ENCODE results near the gene ISG15.
"Not testable (repeated sequence)": the region's sequence is repeated elsewhere in the genome, so short reads cannot be mapped to it uniquely, and the experiment has no call there.

The ISG15 gene

DNA sequence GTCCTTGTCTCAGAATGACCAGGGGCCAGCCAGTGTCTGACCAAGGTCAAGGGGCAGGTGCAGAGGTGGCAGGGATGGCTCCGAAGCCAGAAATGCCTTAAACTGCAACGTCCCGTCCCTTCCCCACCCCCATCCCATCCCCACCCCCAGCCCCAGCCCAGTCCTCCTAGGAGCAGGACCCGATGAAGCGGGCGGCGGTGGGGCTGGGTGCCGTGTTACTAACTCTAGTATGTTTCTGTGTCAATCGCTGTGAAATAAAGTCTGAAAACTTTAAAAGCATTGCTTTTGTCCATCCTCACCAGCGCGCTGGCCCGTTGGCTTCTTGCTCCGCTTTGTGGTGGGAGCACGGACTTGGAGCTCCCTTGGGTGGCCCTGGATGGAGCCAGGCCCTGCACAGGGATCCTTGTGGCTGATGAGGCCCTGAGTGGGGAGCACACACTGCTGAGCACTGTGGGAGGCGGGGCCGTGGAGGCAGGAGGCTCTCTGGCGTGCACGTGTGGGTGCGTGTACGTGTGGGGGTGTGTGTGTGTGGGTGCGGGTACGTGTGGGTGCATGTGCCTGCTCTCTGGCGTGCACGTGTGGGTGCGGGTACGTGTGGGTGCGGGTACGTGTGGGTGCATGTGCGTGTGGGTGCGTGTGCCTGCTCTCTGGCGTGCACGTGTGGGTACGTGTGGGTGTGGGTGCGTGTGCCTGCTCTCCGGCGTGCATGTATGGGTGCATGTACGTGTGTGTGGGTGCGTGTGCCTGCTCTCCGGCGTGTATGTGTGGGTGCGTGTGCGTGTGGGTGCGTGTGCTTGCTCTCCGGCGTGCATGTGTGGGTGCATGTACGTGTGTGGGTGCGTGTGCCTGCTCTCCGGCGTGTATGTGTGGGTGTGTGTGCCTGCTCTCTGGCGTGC, 42.8 kb downstream of the ISG15 start:
- TF ChIP-seq, protein P1, sequence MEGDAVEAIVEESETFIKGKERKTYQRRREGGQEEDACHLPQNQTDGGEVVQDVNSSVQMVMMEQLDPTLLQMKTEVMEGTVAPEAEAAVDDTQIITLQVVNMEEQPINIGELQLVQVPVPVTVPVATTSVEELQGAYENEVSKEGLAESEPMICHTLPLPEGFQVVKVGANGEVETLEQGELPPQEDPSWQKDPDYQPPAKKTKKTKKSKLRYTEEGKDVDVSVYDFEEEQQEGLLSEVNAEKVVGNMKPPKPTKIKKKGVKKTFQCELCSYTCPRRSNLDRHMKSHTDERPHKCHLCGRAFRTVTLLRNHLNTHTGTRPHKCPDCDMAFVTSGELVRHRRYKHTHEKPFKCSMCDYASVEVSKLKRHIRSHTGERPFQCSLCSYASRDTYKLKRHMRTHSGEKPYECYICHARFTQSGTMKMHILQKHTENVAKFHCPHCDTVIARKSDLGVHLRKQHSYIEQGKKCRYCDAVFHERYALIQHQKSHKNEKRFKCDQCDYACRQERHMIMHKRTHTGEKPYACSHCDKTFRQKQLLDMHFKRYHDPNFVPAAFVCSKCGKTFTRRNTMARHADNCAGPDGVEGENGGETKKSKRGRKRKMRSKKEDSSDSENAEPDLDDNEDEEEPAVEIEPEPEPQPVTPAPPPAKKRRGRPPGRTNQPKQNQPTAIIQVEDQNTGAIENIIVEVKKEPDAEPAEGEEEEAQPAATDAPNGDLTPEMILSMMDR (IDR thresholded peaks at IDR 0.05; ENCODE audit: insufficient read depth, low read length, poor library complexity, severe bottlenecking): no peak
- H3K36me3 ChIP-seq (ENCODE audit: control insufficient read depth, insufficient read depth, low read length): peaks cover 3% of the 10 kb centered on the region
- H3K27me3 ChIP-seq (replicated peaks; ENCODE audit: control insufficient read depth, insufficient read depth, low read length): no peaks in the 10 kb centered on the region
- H3K4me3 ChIP-seq (replicated peaks; ENCODE audit: low read depth, low read length): no peak overlapping the region
- DNase-seq (ENCODE audit: extremely low read depth, insufficient read length): no peak

DNA sequence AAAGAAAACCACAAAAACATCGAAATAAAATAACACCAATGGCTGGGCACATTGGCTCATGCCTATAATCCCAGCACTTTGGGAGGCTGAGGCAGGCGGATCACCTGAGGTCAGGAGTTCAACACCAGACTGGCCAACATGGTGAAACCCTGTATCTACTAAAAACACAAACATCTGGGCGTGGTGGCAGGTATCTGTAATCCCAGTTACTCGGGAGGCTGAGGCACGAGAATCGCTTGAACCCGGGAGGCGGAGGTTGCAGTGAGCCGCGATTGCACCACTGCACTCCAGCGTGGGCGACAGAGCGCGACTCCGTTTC, 44.4 kb downstream of the ISG15 start:
- not testable (repeated sequence) for H3K27me3 ChIP-seq (replicated peaks; ENCODE audit: control insufficient read depth, insufficient read depth, low read length); H3K4me3 ChIP-seq (replicated peaks; ENCODE audit: low read depth, low read length); DNase-seq (ENCODE audit: extremely low read depth, insufficient read length); H3K36me3 ChIP-seq (ENCODE audit: control insufficient read depth, insufficient read depth, low read length)

DNA sequence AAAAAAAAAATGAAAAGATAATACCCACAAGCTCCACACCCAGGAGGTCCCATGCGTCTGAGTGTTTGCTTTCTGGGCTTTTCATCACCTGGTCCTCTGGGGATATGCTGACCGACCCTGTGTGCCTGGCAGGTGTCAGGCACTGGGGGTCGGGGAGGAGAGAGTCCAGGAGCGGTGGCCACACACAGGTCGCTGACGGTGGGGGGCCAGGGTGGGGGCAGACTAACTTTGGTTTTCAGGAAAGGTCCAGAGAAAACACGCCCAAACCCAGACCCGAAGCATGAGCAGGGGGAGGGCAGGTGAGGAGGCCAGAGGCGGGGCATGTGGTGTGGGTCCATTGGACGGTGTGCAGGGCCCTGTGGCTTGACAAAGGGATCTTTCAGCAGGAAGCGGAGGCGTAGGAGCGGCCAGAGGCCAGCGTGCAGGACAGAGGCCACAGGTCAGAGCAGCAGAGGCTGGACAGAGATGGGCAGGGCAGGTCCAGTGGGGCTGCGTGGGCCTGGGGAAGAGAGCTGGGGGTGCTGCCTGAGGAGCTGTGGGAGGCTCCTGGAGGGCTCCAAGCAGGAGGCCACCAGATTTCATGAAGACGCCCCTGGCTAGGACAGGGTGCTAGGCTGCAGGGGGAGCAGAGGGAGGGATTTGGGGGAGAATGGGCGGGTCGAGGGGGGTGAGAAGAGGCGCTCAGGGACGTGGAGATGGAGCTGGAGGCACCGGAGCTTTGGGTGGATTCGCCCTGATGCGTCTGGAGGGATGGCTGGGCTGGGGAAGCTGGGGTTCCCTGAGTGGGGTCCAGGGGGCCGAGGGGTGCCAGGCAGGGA, 45.0 kb downstream of the ISG15 start:
- peak overlapping the region; percentile 62 for H3K4me3 ChIP-seq (replicated peaks; ENCODE audit: low read depth, low read length)
- peaks cover 3% of the 10 kb centered on the region for H3K36me3 ChIP-seq (ENCODE audit: control insufficient read depth, insufficient read depth, low read length)
- H3K27me3 ChIP-seq (replicated peaks; ENCODE audit: control insufficient read depth, insufficient read depth, low read length): no peaks in the 10 kb centered on the region
- TF ChIP-seq, protein P1 (IDR thresholded peaks at IDR 0.05; ENCODE audit: insufficient read depth, low read length, poor library complexity, severe bottlenecking): no peak
- DNase-seq (ENCODE audit: extremely low read depth, insufficient read length): no peak

DNA sequence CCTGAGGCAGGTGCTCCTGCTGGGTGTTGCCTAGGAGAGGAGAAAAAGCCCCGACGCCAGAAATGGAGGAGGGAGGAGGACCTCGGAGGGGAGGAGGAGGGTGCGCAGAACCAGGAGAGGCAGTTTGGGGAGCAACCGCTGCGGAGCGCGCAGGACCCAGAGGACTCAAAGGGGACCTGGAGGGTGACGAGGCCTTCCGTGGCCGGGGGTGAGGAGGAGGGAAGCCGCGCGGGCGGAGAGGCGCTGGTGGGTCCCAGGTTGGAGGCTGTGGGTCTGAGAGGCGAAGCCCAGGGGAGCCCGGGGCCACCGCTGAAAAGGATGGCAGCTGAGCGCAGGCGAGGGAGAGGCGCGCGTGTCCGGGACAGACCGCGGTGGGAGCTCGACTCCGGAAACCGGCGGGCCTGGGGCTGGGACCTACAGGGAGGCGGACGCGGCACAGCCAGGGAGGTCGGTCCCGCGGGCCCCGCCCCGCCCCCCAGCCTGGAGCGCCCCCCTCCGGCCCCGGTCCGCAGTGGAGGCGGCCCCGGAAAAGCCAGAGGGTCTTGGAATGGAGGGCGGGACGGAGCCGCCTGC, 45.7 kb downstream of the ISG15 start:
- no peaks in the 10 kb centered on the region for H3K27me3 ChIP-seq (replicated peaks; ENCODE audit: control insufficient read depth, insufficient read depth, low read length)
- DNase-seq (ENCODE audit: extremely low read depth, insufficient read length): peak; percentile 52
- peaks cover under 1% of the 10 kb centered on the region; the same call in 1 of the 2 replicates for H3K36me3 ChIP-seq (ENCODE audit: control insufficient read depth, insufficient read depth, low read length)
- peak overlapping the region; percentile 62 for H3K4me3 ChIP-seq (replicated peaks; ENCODE audit: low read depth, low read length)
- TF ChIP-seq, protein P1 (IDR thresholded peaks at IDR 0.05; ENCODE audit: insufficient read depth, low read length, poor library complexity, severe bottlenecking): peak; percentile 10

DNA sequence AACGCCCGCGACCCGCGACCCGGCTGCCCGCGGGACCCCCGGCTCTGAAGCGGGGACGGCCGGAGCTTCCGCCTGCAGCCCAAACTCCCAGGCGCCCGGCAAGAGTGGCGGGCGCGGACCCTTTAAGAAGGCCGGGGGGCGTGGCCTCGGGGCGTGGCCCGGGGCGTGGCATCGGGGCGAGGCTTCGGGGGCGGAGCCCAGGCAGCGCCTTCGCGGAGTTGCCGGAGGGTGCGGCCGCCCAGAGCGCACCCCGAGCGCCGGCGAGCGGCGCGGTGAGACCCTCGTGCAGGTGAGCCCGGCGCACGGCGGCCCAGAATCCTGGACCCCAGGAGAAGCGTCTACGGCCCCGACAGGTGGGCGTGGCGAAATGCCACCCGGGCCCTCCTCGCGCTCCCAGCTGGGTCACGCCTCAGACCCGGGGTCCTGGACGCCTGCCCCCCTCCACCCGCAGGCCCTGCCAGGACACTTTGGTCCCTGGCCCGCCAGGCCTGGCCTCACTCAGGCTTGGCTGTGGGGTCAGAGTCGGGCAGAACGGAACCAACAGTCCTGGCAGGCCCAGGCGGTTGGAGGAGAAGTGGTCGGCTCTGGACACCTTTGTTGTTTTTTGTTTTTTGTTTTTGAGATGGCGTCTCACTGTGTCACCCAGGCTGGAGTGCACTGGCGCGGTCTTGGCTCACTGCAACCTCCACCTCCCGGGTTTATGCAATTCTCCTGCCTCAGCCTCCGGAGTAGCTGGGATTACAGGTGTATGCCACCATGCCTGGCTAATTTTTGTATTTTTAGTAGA, 46.4 kb downstream of the ISG15 start:
- H3K36me3 ChIP-seq (ENCODE audit: control insufficient read depth, insufficient read depth, low read length): no peaks in the 10 kb centered on the region
- H3K27me3 ChIP-seq (replicated peaks; ENCODE audit: control insufficient read depth, insufficient read depth, low read length): no peaks in the 10 kb centered on the region
- peak; percentile 87 for DNase-seq (ENCODE audit: extremely low read depth, insufficient read length)
- TF ChIP-seq, protein P1 (IDR thresholded peaks at IDR 0.05; ENCODE audit: insufficient read depth, low read length, poor library complexity, severe bottlenecking): no peak
- H3K4me3 ChIP-seq (replicated peaks; ENCODE audit: low read depth, low read length): peak overlapping the region; percentile 62
